A549 (cell line): ENCODE data around the gene SSMEM1. TPM values are rescaled to one million over a fixed set of nuclear protein-coding genes. Genes with fewer than 3 reads are reported as not detected.
A peak's percentile ranks its signal among the peaks of the same experiment; 100 is the strongest.
"Not testable (repeated sequence)": the region's sequence is repeated elsewhere in the genome, so short reads cannot be mapped to it uniquely, and the experiment has no call there.

ENCODE experiments used
- ATAC-seq, 2 experiments: fragments of 200-7000 bp in 1 of 2; fragments of >200 bp in 1 of 2; cut with Nextera tagmentation in 1 of 2; cut with Tn5 transposase in 1 of 2; 3 replicates each; pipeline versions ENCODE4 v1.8.0 to v1.9.1; 2018 to 2020; ENCODE audit warnings: mild to moderate bottlenecking in 1 of 2, moderate library complexity in 1 of 2
- CTCF ChIA-PET: fragments of 300-600 bp; sonication (Branson Sonifier 250); formaldehyde crosslinking; extraction: SDS; loops from one replicate; lab custom pipeline; 2021; ENCODE audit warnings: antibody characterized with exemption, inconsistent platforms; lab: Yijun Ruan, JAX
- POLR2A ChIA-PET: fragments of 350-600 bp; formaldehyde crosslinking; extraction: SDS; loops from one replicate; lab custom pipeline; 2021; ENCODE audit warnings: antibody characterized with exemption, inconsistent platforms; lab: Yijun Ruan, JAX
- DNase-seq, 2 experiments: peaks; one replicate each; pipeline versions ENCODE4 v3.0.0 to v3.0.0-alpha.2; 2011 to 2016; ENCODE audit warnings: low read depth in 1 of 2, low spot score in 1 of 2
- FAIRE-seq: peaks from 2 replicates; lab custom pipeline; 2011; peaks lifted over from hg19 to GRCh38; lab: Jason Lieb, UNC
- H3K27ac ChIP-seq, 2 experiments: fragments of >200 bp; sonication (Bioruptor Twin); formaldehyde crosslinking; 3 replicates each; pipeline ENCODE4 v1.5.1; 2016 to 2017
- H3K4me1 ChIP-seq: fragments of >200 bp; sonication (Bioruptor Twin); formaldehyde crosslinking; 3 replicates; pipeline ENCODE4 v1.6.1; 2016
- H3K4me2 ChIP-seq: fragments of >200 bp; sonication (Bioruptor Twin); formaldehyde crosslinking; 3 replicates; pipeline ENCODE4 v1.6.1; 2016
- H3K4me3 ChIP-seq: fragments of >200 bp; sonication (Bioruptor Twin); formaldehyde crosslinking; 3 replicates; pipeline ENCODE4 v1.5.1; 2016
- H3K9me3 ChIP-seq: fragments of >200 bp; sonication (Bioruptor Twin); formaldehyde crosslinking; 3 replicates; pipeline ENCODE4 v1.6.1; 2016
- BCL3 ChIP-seq: fragments of >200 bp; sonication (Bioruptor Twin); formaldehyde crosslinking; IDR thresholded peaks from 3 replicates; pipeline ENCODE4 v1.6.1; 2016
- CHD2 ChIP-seq: fragments of 150-350 bp; IDR thresholded peaks from 2 replicates; pipeline ENCODE4 v1.6.1; 2014; ENCODE audit warnings: low read length; ENCODE audit not compliant: partially characterized antibody
- HES2 ChIP-seq: fragments of >200 bp; sonication (Bioruptor Twin); formaldehyde crosslinking; IDR thresholded peaks from 2 replicates; pipeline ENCODE4 v1.6.1; 2016
- HEYL ChIP-seq: fragments of 250-450 bp; sonication (Bioruptor Pico); IDR thresholded peaks from 2 replicates; pipeline ENCODE4 v1.8.0; 2021; ENCODE audit warnings: mild to moderate bottlenecking, moderate library complexity
- HMGXB4 ChIP-seq: fragments of 250-450 bp; sonication (Bioruptor Pico); IDR thresholded peaks from 2 replicates; pipeline ENCODE4 v1.5.0; 2021; ENCODE audit warnings: mild to moderate bottlenecking, moderate library complexity, borderline replicate concordance
- KDM5A ChIP-seq: fragments of 200-600 bp; sonication (generic); IDR thresholded peaks from 2 replicates; pipeline ENCODE4 v1.6.1; 2016; ENCODE audit warnings: antibody characterized with exemption, mild to moderate bottlenecking
- MAFK ChIP-seq: fragments of 450-650 bp; IDR thresholded peaks from 2 replicates; pipeline ENCODE4 v1.6.1; 2014; ENCODE audit not compliant: partially characterized antibody
- MYC ChIP-seq: IDR thresholded peaks from 2 replicates; pipeline ENCODE4 v1.6.1; 2012; ENCODE audit warnings: mild to moderate bottlenecking, inconsistent platforms, low read length, improper control_type of control experiment, borderline replicate concordance
- PBX3 ChIP-seq: IDR thresholded peaks from 2 replicates; pipeline ENCODE4 v1.6.1; 2012
- RCOR1 ChIP-seq: fragments of 150-350 bp; IDR thresholded peaks from 2 replicates; pipeline ENCODE4 v1.6.1; 2014; ENCODE audit warnings: antibody characterized with exemption, low read length, low read depth
- REST ChIP-seq: fragments of 200-600 bp; sonication (generic); IDR thresholded peaks from 2 replicates; pipeline ENCODE4 v1.6.1; 2016; ENCODE audit warnings: antibody characterized with exemption, mild to moderate bottlenecking, moderate library complexity
- SREBF2 ChIP-seq: fragments of 450-650 bp; IDR thresholded peaks from 2 replicates; pipeline ENCODE4 v1.6.1; 2014; ENCODE audit warnings: mild to moderate bottlenecking, moderate library complexity
- ZC3H11A ChIP-seq: fragments of 450-650 bp; IDR thresholded peaks from 2 replicates; pipeline ENCODE4 v1.6.1; 2014; ENCODE audit warnings: antibody characterized with exemption, mild to moderate bottlenecking
- WGBS: methylation state at CpG from one replicate; pipeline ENCODE4 v1.1.6; 2017; ENCODE audit errors: missing lambda C conversion rate; 5-methylcytosine and 5-hydroxymethylcytosine counted together
- polyA plus RNA-seq, 4 experiments: library from polyadenylated mRNA; depleted of rRNA in 3 of 4; stranded (reverse); fragments of >200 nt; fragmentation: RNase III in 1 of 4; extraction: RNeasy Plus Mini Kit Qiagen cat#74134 plus additional on column Dnase treatment in 1 of 4; gene quantifications; 2 replicates in 3 of 4; 3 replicates in 1 of 4; pipeline ENCODE4 v1.2.3, GENCODE V29; 2011 to 2017

Gene SSMEM1
- polyA plus RNA-seq, 2 of the 4 experiments (the other 2 are of a cell fraction), result not detected

- no peaks in the 10 kb centered on the region for H3K4me1 ChIP-seq
- H3K27ac ChIP-seq, result no peak overlapping the region
- DNase-seq (no peak), FAIRE-seq (no peak), ATAC-seq (no peak)
- no peaks in the 10 kb centered on the region for H3K9me3 ChIP-seq
- CTCF ChIA-PET, result no interaction called here
- POLR2A ChIA-PET, result no interaction called here
- no peak overlapping the region for H3K4me3 ChIP-seq
- H3K4me2 ChIP-seq, result no peak overlapping the region
- TF ChIP-seq SREBF2 (no peak), HMGXB4 (CRISPR knock-in tag) (no peak)
- TF ChIP-seq, all 56 proteins: peak for 0
- 71% methylated on average over 5 of the region's 5 CpGs for WGBS
Observed at GRCh38 chr7:130224210-130224609, 16.6 kb downstream of the SSMEM1 start.

- H3K4me2 ChIP-seq, H3K4me3 ChIP-seq, DNase-seq, CTCF ChIA-PET, ATAC-seq, H3K9me3 ChIP-seq, FAIRE-seq, H3K27ac ChIP-seq, H3K4me1 ChIP-seq: not testable (repeated sequence)
- WGBS, result 26% methylated on average over 3 of the region's 3 CpGs
- POLR2A ChIA-PET, result interaction anchor here (0.7 kb wide), 1 partner anchor 12 kb away, joined by 3 read pairs; no protein-coding TSS in a partner anchor
Observed at GRCh38 chr7:130224923-130225322, 17.3 kb downstream of the SSMEM1 start.

GRCh38 chr7:130226333-130226732 lies 18.7 kb downstream of the SSMEM1 start:
- no peaks in the 10 kb centered on the region for H3K4me1 ChIP-seq
- no peak overlapping the region for H3K27ac ChIP-seq
- FAIRE-seq (no peak), ATAC-seq (no peak), DNase-seq (no peak)
- H3K4me2 ChIP-seq, result no peak overlapping the region
- H3K9me3 ChIP-seq, result no peaks in the 10 kb centered on the region
- H3K4me3 ChIP-seq, result no peak overlapping the region
- TF ChIP-seq MAFK (peak; percentile 5), SREBF2 (no peak), KDM5A (no peak)
- TF ChIP-seq, all 56 proteins: peak for 1
- ChIA-PET POLR2A (no interaction called here), CTCF (interaction anchor here (0.7 kb wide), 1 partner anchor 16 kb away, joined by 3 read pairs; no protein-coding TSS in a partner anchor)
- WGBS, result 73% methylated on average over 1 of the region's 1 CpG

GRCh38 chr7:130227883-130228575 lies 20.4 kb downstream of the SSMEM1 start:
- Histone ChIP-seq H3K4me2 (no peak overlapping the region), H3K9me3 (no peaks in the 10 kb centered on the region), H3K27ac (no peak overlapping the region), H3K4me1 (no peaks in the 10 kb centered on the region), H3K4me3 (no peak overlapping the region)
- WGBS, result 89% methylated on average over 1 of the region's 1 CpG
- no peak for TF ChIP-seq HEYL (CRISPR knock-in tag)
- TF ChIP-seq REST, result no peak
- no peak for TF ChIP-seq BCL3
- TF ChIP-seq MYC, result no peak
- no peak for TF ChIP-seq CHD2
- TF ChIP-seq PBX3, result no peak
- TF ChIP-seq HES2, result no peak
- TF ChIP-seq ZC3H11A, result no peak
- no peak for TF ChIP-seq RCOR1
- no peak for DNase-seq
- ChIA-PET POLR2A (interaction anchor here (1.9 kb wide), 1 partner anchor 23 kb away, joined by 6 read pairs; the partner anchor contains the start of gene TMEM209), CTCF (no interaction called here)
- no peak for ATAC-seq
- FAIRE-seq, result no peak
